Endodermal cell (in vitro differentiated cells): Measurements from ENCODE around the gene MEF2D. TPM values are rescaled to one million over a fixed set of nuclear protein-coding genes. Genes with fewer than 3 reads are reported as not detected.

Experiments used
- DNase-seq: peaks from one replicate; pipeline ENCODE4 v3.0.0-alpha.2; 2017
- H3K27ac ChIP-seq: 2 replicates; pipeline ENCODE4 v1.5.1; 2013; ENCODE audit warnings: mild to moderate bottlenecking, low read depth, low read length, moderate library complexity
- H3K27me3 ChIP-seq: 2 replicates; pipeline ENCODE4 v1.6.1; 2013; ENCODE audit warnings: mild to moderate bottlenecking, low read length, moderate library complexity; ENCODE audit not compliant: insufficient read depth, control insufficient read depth, poor library complexity, severe bottlenecking
- H3K36me3 ChIP-seq: 2 replicates; pipeline ENCODE4 v1.7.0; 2013; ENCODE audit warnings: mild to moderate bottlenecking, low read length, moderate library complexity; ENCODE audit not compliant: control insufficient read depth, insufficient read depth
- H3K4me1 ChIP-seq: one replicate; pipeline ENCODE4 v1.7.0; 2013; ENCODE audit warnings: low read length; ENCODE audit not compliant: control insufficient read depth, insufficient read depth
- H3K4me3 ChIP-seq: 2 replicates; pipeline ENCODE4 v1.5.1; 2013; ENCODE audit warnings: mild to moderate bottlenecking, low read length, moderate library complexity
- H3K9ac ChIP-seq: 2 replicates; pipeline ENCODE4 v1.6.1; 2013; ENCODE audit warnings: mild to moderate bottlenecking, low read length, moderate library complexity; ENCODE audit not compliant: poor library complexity, severe bottlenecking; ENCODE audit errors: extremely low read depth
- H3K9me3 ChIP-seq: 2 replicates; pipeline ENCODE4 v1.6.1; 2013; ENCODE audit warnings: mild to moderate bottlenecking, low read length, moderate library complexity; ENCODE audit not compliant: control insufficient read depth
- H3K27ac Mint-ChIP-seq: 2 replicates; pipeline ENCODE4 v1.8.0; 2020; ENCODE audit warnings: mixed read lengths
- H3K27me3 Mint-ChIP-seq: 2 replicates; pipeline ENCODE4 v1.8.0; 2021; ENCODE audit warnings: mild to moderate bottlenecking, mixed read lengths; ENCODE audit not compliant: insufficient read depth
- H3K36me3 Mint-ChIP-seq: 2 replicates; pipeline ENCODE4 v1.8.0; 2020; ENCODE audit warnings: low read depth, mixed read lengths
- H3K4me1 Mint-ChIP-seq: 2 replicates; pipeline ENCODE4 v1.8.0; 2020; ENCODE audit warnings: mixed read lengths
- H3K4me3 Mint-ChIP-seq: 2 replicates; pipeline ENCODE4 v1.8.0; 2020; ENCODE audit warnings: mild to moderate bottlenecking, moderate library complexity, mixed read lengths
- H3K9me3 Mint-ChIP-seq: 2 replicates; pipeline ENCODE4 v1.8.0; 2020; ENCODE audit warnings: mild to moderate bottlenecking, mixed read lengths
- WGBS, 2 experiments: methylation state at CpG; one replicate each; pipeline versions ENCODE4 v1.1.5 to v1.1.7; 2013; ENCODE audit warnings: missing lambda C conversion rate in 2 of 2, mixed read lengths in 1 of 2; ENCODE audit not compliant: insufficient coverage in 1 of 2, insufficient read length in 1 of 2; 5-methylcytosine and 5-hydroxymethylcytosine counted together
- total RNA-seq, 2 donors: library from RNA; stranded (reverse); fragmentation: NEBNext Ultra II Directional in 1 of 2; extraction: Animal tissue kit (Norgen Biotek cat#: 25700) in 1 of 2; gene quantifications; 2 replicates in 1 of 2; 3 replicates in 1 of 2; pipeline ENCODE4 v1.2.1, GENCODE V29; 2021
- TF ChIP-seq, protein P1 (sequence below): fragments of 200-600 bp; sonication (generic); conservative IDR thresholded peaks from 2 replicates; pipeline ENCODE4 v1.5.0; 2021; ENCODE audit warnings: antibody characterized with exemption, mild to moderate bottlenecking

The MEF2D gene
- total RNA-seq, 2 donors from 2014 or later, result 10.5 to 12.8 TPM

DNA sequence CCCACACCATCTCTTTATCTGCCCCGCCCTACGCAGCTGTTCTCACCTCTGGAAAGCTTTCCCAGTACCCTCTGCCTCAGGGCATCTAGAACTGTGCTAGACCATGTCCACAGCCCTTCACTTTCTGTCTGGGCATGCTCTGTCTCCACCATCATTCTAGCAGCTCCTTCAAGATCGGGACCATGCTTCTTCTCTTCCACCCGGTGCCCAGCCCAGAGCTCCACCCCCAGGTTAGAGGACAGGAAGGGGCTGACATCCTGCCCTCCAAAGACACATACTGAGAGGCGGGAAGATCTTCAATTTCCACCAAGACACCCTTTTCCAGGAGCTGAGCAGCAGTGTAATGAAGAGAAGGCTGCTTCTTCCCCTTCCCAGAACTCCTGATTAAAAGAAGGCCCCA, 27.7 kb upstream of the MEF2D start:
- TF ChIP-seq, protein P1, sequence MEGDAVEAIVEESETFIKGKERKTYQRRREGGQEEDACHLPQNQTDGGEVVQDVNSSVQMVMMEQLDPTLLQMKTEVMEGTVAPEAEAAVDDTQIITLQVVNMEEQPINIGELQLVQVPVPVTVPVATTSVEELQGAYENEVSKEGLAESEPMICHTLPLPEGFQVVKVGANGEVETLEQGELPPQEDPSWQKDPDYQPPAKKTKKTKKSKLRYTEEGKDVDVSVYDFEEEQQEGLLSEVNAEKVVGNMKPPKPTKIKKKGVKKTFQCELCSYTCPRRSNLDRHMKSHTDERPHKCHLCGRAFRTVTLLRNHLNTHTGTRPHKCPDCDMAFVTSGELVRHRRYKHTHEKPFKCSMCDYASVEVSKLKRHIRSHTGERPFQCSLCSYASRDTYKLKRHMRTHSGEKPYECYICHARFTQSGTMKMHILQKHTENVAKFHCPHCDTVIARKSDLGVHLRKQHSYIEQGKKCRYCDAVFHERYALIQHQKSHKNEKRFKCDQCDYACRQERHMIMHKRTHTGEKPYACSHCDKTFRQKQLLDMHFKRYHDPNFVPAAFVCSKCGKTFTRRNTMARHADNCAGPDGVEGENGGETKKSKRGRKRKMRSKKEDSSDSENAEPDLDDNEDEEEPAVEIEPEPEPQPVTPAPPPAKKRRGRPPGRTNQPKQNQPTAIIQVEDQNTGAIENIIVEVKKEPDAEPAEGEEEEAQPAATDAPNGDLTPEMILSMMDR, result no peak
- Mint-ChIP-seq H3K4me3 (no peak overlapping the region), H3K9me3 (no peaks in the 10 kb centered on the region), H3K27me3 (no peaks in the 10 kb centered on the region), H3K4me1 (peaks cover 4% of the 10 kb centered on the region), H3K36me3 (peaks cover 47% of the 10 kb centered on the region), H3K27ac (no peak overlapping the region)
- no peaks in the 10 kb centered on the region for H3K9me3 ChIP-seq
- H3K27me3 ChIP-seq, result no peaks in the 10 kb centered on the region
- H3K4me1 ChIP-seq, result no peaks in the 10 kb centered on the region
- no peak overlapping the region for H3K9ac ChIP-seq
- H3K36me3 ChIP-seq, result peaks cover 41% of the 10 kb centered on the region
- no peak overlapping the region for H3K4me3 ChIP-seq
- WGBS, 2 experiments, result 94 to 100% methylated on average over 2 to 5 of the region's 5 CpGs
- no peak for DNase-seq
- no peak overlapping the region for H3K27ac ChIP-seq

DNA sequence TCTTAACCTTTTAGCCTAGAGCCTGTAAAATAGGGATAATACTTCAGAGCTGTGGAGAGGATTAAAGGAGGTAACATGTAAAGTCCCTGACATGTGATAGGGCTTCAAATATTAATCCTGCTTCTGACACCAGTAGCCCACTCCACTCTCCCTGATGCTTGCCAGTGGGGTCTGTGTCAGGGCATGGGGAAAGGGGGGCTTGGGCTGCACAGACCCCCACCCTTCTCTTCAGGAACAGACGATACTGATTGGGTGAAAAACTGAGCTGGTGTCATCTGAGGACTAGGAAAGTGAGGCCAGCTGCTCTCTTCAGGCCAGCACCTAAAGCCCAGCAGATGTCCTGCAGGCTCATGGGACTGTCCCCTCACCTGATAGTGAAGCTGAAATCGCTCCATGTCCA, 27.0 kb upstream of the MEF2D start:
- no peaks in the 10 kb centered on the region for H3K27me3 Mint-ChIP-seq
- H3K27ac Mint-ChIP-seq, result no peak overlapping the region
- Histone ChIP-seq H3K4me1 (no peaks in the 10 kb centered on the region), H3K27ac (no peak overlapping the region), H3K9ac (no peak overlapping the region), H3K4me3 (no peak overlapping the region), H3K9me3 (no peaks in the 10 kb centered on the region), H3K27me3 (no peaks in the 10 kb centered on the region), H3K36me3 (peaks cover 37% of the 10 kb centered on the region)
- peaks cover 4% of the 10 kb centered on the region for H3K4me1 Mint-ChIP-seq
- peaks cover 43% of the 10 kb centered on the region for H3K36me3 Mint-ChIP-seq
- H3K4me3 Mint-ChIP-seq, result no peak overlapping the region
- TF ChIP-seq, protein P1, result no peak
- no peak for DNase-seq
- WGBS, 2 experiments, result 92% methylated on average over 2 of the region's 2 CpGs; no CpG with 5 or more reads in 1 of the 2 experiments
- H3K9me3 Mint-ChIP-seq, result no peaks in the 10 kb centered on the region

DNA sequence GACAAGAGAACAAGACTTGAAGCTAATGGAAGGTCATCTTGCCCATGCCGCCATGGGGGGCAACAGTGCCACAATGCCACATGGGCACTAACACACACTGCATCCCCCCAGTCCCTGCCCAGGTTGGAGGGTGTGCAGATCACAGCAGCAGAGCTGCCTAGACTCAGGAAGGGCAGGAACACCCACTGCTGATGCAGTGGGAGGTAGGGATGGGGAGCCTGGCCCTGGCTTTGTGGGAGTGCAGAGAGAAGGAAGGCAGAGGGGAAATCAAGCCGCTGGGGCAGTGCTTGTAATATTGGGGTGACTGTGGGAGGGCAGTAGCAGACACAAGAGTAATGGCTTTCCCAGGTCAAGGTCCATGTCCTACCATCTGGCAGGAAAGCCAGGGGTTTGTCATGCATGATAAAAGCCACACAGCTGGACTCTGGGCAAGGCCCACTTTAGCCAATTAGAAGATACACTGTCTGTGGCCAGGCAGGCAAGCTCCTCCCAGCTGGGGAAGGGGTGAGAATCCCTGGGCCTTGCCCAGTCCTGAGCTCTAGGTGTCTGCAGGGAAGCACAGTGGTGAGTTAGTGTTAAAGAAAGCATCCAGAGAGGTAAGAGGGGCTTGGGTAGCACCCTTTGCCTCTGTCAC, 25.4 kb upstream of the MEF2D start:
- Histone ChIP-seq H3K27me3 (no peaks in the 10 kb centered on the region), H3K4me3 (no peak overlapping the region), H3K4me1 (no peaks in the 10 kb centered on the region), H3K36me3 (peaks cover 36% of the 10 kb centered on the region), H3K9me3 (no peaks in the 10 kb centered on the region), H3K27ac (no peak overlapping the region), H3K9ac (no peak overlapping the region)
- H3K36me3 Mint-ChIP-seq, result peaks cover 35% of the 10 kb centered on the region
- peak overlapping the region; percentile 26 for H3K27ac Mint-ChIP-seq
- peaks cover 4% of the 10 kb centered on the region for H3K4me1 Mint-ChIP-seq
- H3K27me3 Mint-ChIP-seq, result no peaks in the 10 kb centered on the region
- H3K9me3 Mint-ChIP-seq, result no peaks in the 10 kb centered on the region
- H3K4me3 Mint-ChIP-seq, result no peak overlapping the region
- WGBS, 2 experiments, result 84 to 100% methylated on average over 1 to 2 of the region's 2 CpGs
- TF ChIP-seq, protein P1, result no peak
- peak; percentile 78 for DNase-seq
